SK-N-SH treated with all-trans-retinoic acid at 6 μM for 48 hours (cell line): ENCODE data around the gene NOS3.

Experiments used
- ATAC-seq: fragments of 200-7000 bp; cut with Tn5 transposase; 3 replicates; pipeline ENCODE4 v1.9.1; 2020; ENCODE audit warnings: mild to moderate bottlenecking, moderate library complexity
- BACH2 ChIP-seq: fragments of 250-450 bp; sonication (Bioruptor Pico); IDR thresholded peaks from 2 replicates; pipeline ENCODE4 v1.9.0; 2021; ENCODE audit warnings: mild to moderate bottlenecking, borderline replicate concordance
- CSDC2 ChIP-seq: fragments of 250-450 bp; sonication (Bioruptor Pico); IDR thresholded peaks from 2 replicates; pipeline ENCODE4 v1.5.0; 2020; ENCODE audit warnings: mild to moderate bottlenecking, moderate library complexity
- ESRRG ChIP-seq: fragments of 250-450 bp; sonication (Bioruptor Pico); IDR thresholded peaks from 2 replicates; pipeline ENCODE4 v1.6.1; 2021; ENCODE audit warnings: mild to moderate bottlenecking
- ISL1 ChIP-seq: fragments of 250-450 bp; sonication (Bioruptor Pico); IDR thresholded peaks from 2 replicates; pipeline ENCODE4 v2.1.2; 2022; ENCODE audit warnings: mild to moderate bottlenecking, moderate library complexity
- OSR1 ChIP-seq: fragments of 250-450 bp; sonication (Bioruptor Pico); IDR thresholded peaks from 2 replicates; pipeline ENCODE4 v1.8.0; 2022; ENCODE audit warnings: moderate library complexity, mild to moderate bottlenecking, inconsistent platforms
- PPARA ChIP-seq: fragments of 250-450 bp; sonication (Bioruptor Pico); IDR thresholded peaks from 2 replicates; pipeline ENCODE4 v1.5.0; 2020; ENCODE audit warnings: mild to moderate bottlenecking, borderline replicate concordance
- RARB ChIP-seq: fragments of 250-450 bp; sonication (Bioruptor Pico); IDR thresholded peaks from 2 replicates; pipeline ENCODE4 v1.8.0; 2021; ENCODE audit warnings: mild to moderate bottlenecking, moderate library complexity
- SNAI2 ChIP-seq: fragments of 250-450 bp; sonication (Bioruptor Pico); IDR thresholded peaks from 2 replicates; pipeline ENCODE4 v1.5.0; 2020; ENCODE audit warnings: mild to moderate bottlenecking, moderate library complexity
- ZC3H10 ChIP-seq: fragments of 250-450 bp; sonication (Bioruptor Pico); IDR thresholded peaks from 2 replicates; pipeline ENCODE4 v1.5.1; 2021; ENCODE audit warnings: mild to moderate bottlenecking, moderate library complexity
- ZFP3 ChIP-seq: fragments of 250-450 bp; sonication (Bioruptor Pico); IDR thresholded peaks from 2 replicates; pipeline ENCODE4 v1.5.0; 2020; ENCODE audit warnings: mild to moderate bottlenecking, moderate library complexity
- ZFP30 ChIP-seq: fragments of 450-650 bp; formaldehyde crosslinking; IDR thresholded peaks from 2 replicates; pipeline ENCODE4 v1.5.0; 2022; ENCODE audit warnings: mild to moderate bottlenecking, moderate library complexity
- ZNF70 ChIP-seq: fragments of 450-650 bp; formaldehyde crosslinking; IDR thresholded peaks from 2 replicates; pipeline ENCODE4 v1.5.0; 2020; ENCODE audit warnings: mild to moderate bottlenecking, moderate library complexity
- ZNF8 ChIP-seq: fragments of 450-650 bp; formaldehyde crosslinking; IDR thresholded peaks from 2 replicates; pipeline ENCODE4 v1.5.0; 2020; ENCODE audit warnings: mild to moderate bottlenecking, moderate library complexity
- TF ChIP-seq, protein P1 (sequence below): fragments of 250-450 bp; sonication (Bioruptor Pico); IDR thresholded peaks from 2 replicates; pipeline ENCODE4 v1.8.0; 2021; ENCODE audit warnings: low read depth, mild to moderate bottlenecking, moderate library complexity, borderline replicate concordance
- TF ChIP-seq, protein P2 (sequence below): fragments of 250-450 bp; sonication (Bioruptor Pico); IDR thresholded peaks from 2 replicates; pipeline ENCODE4 v1.5.0; 2020; ENCODE audit warnings: mild to moderate bottlenecking, moderate library complexity
- TF ChIP-seq, protein P3 (sequence below): fragments of 250-450 bp; sonication (Bioruptor Pico); IDR thresholded peaks from 2 replicates; pipeline ENCODE4 v1.5.1; 2020; ENCODE audit warnings: low read depth, mild to moderate bottlenecking, moderate library complexity
- TF ChIP-seq, protein P4 (sequence below): fragments of 250-450 bp; sonication (Bioruptor Pico); IDR thresholded peaks from 2 replicates; pipeline ENCODE4 v1.8.0; 2020; ENCODE audit warnings: mild to moderate bottlenecking, moderate library complexity, borderline replicate concordance
- TF ChIP-seq, protein P5 (sequence below): fragments of 250-450 bp; sonication (Bioruptor Pico); IDR thresholded peaks from 2 replicates; pipeline ENCODE4 v1.5.1; 2021; ENCODE audit warnings: mild to moderate bottlenecking, moderate library complexity

The NOS3 gene

DNA sequence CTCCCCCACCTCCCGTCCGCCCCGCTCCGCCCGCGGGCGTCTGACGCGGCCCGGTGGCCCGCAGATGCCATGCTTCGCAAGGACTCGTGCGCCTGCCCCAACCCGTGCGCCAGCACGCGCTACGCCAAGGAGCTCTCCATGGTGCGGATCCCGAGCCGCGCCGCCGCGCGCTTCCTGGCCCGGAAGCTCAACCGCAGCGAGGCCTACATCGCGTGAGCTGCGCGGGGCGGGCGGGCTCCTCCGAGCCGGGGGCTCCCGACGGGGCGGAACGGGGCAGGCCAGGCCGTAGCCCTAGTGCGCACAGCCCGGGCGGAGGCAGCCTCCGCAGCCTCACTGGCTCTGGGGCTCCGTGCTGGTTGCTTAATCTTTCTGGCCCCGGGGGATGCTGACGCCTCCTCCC is 60.3 kb downstream of the NOS3 start:
- no peak for ATAC-seq
- TF ChIP-seq, protein P1, sequence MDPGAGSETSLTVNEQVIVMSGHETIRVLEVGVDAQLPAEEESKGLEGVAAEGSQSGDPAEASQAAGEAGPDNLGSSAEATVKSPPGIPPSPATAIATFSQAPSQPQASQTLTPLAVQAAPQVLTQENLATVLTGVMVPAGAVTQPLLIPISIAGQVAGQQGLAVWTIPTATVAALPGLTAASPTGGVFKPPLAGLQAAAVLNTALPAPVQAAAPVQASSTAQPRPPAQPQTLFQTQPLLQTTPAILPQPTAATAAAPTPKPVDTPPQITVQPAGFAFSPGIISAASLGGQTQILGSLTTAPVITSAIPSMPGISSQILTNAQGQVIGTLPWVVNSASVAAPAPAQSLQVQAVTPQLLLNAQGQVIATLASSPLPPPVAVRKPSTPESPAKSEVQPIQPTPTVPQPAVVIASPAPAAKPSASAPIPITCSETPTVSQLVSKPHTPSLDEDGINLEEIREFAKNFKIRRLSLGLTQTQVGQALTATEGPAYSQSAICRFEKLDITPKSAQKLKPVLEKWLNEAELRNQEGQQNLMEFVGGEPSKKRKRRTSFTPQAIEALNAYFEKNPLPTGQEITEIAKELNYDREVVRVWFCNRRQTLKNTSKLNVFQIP: no peak
- TF ChIP-seq, protein P2, sequence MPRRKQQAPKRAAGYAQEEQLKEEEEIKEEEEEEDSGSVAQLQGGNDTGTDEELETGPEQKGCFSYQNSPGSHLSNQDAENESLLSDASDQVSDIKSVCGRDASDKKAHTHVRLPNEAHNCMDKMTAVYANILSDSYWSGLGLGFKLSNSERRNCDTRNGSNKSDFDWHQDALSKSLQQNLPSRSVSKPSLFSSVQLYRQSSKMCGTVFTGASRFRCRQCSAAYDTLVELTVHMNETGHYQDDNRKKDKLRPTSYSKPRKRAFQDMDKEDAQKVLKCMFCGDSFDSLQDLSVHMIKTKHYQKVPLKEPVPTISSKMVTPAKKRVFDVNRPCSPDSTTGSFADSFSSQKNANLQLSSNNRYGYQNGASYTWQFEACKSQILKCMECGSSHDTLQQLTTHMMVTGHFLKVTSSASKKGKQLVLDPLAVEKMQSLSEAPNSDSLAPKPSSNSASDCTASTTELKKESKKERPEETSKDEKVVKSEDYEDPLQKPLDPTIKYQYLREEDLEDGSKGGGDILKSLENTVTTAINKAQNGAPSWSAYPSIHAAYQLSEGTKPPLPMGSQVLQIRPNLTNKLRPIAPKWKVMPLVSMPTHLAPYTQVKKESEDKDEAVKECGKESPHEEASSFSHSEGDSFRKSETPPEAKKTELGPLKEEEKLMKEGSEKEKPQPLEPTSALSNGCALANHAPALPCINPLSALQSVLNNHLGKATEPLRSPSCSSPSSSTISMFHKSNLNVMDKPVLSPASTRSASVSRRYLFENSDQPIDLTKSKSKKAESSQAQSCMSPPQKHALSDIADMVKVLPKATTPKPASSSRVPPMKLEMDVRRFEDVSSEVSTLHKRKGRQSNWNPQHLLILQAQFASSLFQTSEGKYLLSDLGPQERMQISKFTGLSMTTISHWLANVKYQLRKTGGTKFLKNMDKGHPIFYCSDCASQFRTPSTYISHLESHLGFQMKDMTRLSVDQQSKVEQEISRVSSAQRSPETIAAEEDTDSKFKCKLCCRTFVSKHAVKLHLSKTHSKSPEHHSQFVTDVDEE (CRISPR knock-in tag): no peak
- no peak for TF ChIP-seq ZNF8 (CRISPR knock-in tag)
- no peak for TF ChIP-seq SNAI2
- TF ChIP-seq ZFP30 (CRISPR knock-in tag): no peak
- TF ChIP-seq CSDC2 (CRISPR knock-in tag): no peak
- TF ChIP-seq, protein P3, sequence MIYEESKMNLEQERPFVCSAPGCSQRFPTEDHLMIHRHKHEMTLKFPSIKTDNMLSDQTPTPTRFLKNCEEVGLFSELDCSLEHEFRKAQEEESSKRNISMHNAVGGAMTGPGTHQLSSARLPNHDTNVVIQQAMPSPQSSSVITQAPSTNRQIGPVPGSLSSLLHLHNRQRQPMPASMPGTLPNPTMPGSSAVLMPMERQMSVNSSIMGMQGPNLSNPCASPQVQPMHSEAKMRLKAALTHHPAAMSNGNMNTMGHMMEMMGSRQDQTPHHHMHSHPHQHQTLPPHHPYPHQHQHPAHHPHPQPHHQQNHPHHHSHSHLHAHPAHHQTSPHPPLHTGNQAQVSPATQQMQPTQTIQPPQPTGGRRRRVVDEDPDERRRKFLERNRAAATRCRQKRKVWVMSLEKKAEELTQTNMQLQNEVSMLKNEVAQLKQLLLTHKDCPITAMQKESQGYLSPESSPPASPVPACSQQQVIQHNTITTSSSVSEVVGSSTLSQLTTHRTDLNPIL (CRISPR knock-in tag): no peak
- no peak for TF ChIP-seq ISL1
- TF ChIP-seq, protein P4, sequence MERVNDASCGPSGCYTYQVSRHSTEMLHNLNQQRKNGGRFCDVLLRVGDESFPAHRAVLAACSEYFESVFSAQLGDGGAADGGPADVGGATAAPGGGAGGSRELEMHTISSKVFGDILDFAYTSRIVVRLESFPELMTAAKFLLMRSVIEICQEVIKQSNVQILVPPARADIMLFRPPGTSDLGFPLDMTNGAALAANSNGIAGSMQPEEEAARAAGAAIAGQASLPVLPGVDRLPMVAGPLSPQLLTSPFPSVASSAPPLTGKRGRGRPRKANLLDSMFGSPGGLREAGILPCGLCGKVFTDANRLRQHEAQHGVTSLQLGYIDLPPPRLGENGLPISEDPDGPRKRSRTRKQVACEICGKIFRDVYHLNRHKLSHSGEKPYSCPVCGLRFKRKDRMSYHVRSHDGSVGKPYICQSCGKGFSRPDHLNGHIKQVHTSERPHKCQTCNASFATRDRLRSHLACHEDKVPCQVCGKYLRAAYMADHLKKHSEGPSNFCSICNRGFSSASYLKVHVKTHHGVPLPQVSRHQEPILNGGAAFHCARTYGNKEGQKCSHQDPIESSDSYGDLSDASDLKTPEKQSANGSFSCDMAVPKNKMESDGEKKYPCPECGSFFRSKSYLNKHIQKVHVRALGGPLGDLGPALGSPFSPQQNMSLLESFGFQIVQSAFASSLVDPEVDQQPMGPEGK (CRISPR knock-in tag): no peak
- TF ChIP-seq ZNF70 (CRISPR knock-in tag): no peak
- TF ChIP-seq OSR1 (CRISPR knock-in tag): no peak

DNA sequence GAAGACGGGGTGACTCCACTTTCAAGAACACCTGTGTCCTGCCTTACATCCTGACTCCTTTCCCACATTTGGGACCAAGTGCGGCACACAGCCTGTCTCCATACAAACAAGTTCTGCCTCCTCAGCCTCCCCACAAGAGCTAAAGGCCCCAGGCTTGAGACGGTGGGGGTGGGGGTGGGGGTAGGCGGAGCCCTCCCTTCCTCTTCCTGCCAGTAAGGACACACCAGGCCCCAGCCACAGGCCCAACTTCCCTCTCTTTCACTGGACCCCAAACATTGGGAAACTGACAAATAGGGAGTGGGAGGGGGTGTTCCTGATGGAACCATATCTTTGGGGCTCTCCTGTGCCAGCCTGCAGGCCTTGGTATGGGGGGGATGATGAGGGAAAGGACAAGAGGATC is 62.3 kb downstream of the NOS3 start:
- ATAC-seq: no peak
- TF ChIP-seq OSR1 (CRISPR knock-in tag): no peak
- TF ChIP-seq, protein P5, sequence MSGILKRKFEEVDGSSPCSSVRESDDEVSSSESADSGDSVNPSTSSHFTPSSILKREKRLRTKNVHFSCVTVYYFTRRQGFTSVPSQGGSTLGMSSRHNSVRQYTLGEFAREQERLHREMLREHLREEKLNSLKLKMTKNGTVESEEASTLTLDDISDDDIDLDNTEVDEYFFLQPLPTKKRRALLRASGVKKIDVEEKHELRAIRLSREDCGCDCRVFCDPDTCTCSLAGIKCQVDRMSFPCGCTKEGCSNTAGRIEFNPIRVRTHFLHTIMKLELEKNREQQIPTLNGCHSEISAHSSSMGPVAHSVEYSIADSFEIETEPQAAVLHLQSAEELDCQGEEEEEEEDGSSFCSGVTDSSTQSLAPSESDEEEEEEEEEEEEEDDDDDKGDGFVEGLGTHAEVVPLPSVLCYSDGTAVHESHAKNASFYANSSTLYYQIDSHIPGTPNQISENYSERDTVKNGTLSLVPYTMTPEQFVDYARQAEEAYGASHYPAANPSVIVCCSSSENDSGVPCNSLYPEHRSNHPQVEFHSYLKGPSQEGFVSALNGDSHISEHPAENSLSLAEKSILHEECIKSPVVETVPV (CRISPR knock-in tag): no peak

DNA sequence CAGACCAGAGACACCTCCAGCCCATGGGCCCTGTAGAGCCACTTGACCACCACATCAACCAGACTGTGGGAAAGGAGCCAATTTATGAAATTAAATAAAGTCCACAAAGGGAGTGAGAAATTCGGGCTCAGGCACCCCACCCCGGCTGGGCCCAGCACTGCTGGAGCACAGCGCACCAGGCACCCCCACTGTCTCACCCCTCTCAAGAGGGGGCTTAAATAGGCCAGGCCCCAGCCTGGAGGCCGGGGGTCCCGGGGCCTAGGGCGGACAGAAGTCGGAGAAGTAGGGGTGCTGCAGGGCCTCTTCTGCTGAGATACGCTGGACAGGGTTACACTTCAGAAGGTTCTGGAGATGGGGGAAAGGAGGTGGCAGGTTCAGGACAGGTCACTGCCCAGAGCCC is 62.9 kb downstream of the NOS3 start:
- no peak for ATAC-seq
- TF ChIP-seq ZFP3 (CRISPR knock-in tag) (no peak), SNAI2 (no peak), PPARA (CRISPR knock-in tag) (no peak), ZC3H10 (CRISPR knock-in tag) (no peak), CSDC2 (CRISPR knock-in tag) (no peak)
- TF ChIP-seq, protein P3 (CRISPR knock-in tag): no peak

DNA sequence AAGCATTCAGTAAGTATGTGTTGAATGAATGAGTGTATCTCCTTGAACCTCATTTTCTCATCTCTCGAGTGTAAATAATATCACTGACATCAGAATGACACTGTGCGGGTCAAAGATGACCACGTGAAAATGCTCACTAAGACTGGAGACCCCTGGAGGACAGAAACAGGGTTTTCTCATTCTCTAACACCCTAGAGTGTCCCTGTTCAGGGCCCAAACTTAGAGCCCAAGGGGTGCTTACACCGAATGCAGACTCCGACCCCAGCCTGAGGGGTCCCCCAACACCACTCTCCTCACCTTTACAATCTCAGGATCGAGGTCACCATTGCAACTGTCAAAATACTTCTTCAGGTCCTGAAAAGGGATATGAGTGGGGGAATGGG is 65.5 kb downstream of the NOS3 start:
- no peak for ATAC-seq
- TF ChIP-seq CSDC2 (CRISPR knock-in tag) (no peak), ZC3H10 (CRISPR knock-in tag) (no peak), SNAI2 (no peak), ESRRG (CRISPR knock-in tag) (no peak), ZNF70 (CRISPR knock-in tag) (no peak), BACH2 (CRISPR knock-in tag) (no peak), RARB (CRISPR knock-in tag) (no peak), ISL1 (no peak), ZNF8 (CRISPR knock-in tag) (no peak)
- TF ChIP-seq, protein P4 (CRISPR knock-in tag): no peak
- TF ChIP-seq, protein P3 (CRISPR knock-in tag): no peak
- TF ChIP-seq, protein P5 (CRISPR knock-in tag): no peak
